Sigmoid colon (tissue), 7 donors: ENCODE results near the gene RRP12. TPM values are rescaled to one million over a fixed set of nuclear protein-coding genes. Genes with fewer than 3 reads are reported as not detected.
A peak's percentile ranks its signal among the peaks of the same experiment; 100 is the strongest.

Source experiments
- DNase-seq: peaks from one replicate; pipeline ENCODE4 v3.0.0-alpha.2; 2019
- H3K27ac ChIP-seq, 4 donors: fragments of 200-600 bp; sonication (generic); one replicate each; pipeline ENCODE4 v1.5.1; 2016 to 2019; ENCODE audit warnings: mild to moderate bottlenecking in 1 of 4
- H3K27me3 ChIP-seq, 3 donors: fragments of 200-600 bp; sonication (generic); one replicate each; pipeline ENCODE4 v1.5.1; 2019; ENCODE audit warnings: mild to moderate bottlenecking in 1 of 3
- H3K36me3 ChIP-seq, 4 donors: fragments of 200-600 bp; sonication (generic); one replicate each; pipeline ENCODE4 v1.5.1; 2016 to 2019
- H3K4me1 ChIP-seq, 4 donors: fragments of 200-600 bp; sonication (generic); one replicate each; pipeline ENCODE4 v1.5.1; 2017 to 2019
- H3K4me3 ChIP-seq, 4 donors: fragments of 200-600 bp; sonication (generic); one replicate each; pipeline ENCODE4 v1.5.1; 2017 to 2019; ENCODE audit warnings: mild to moderate bottlenecking in 2 of 4, moderate library complexity in 1 of 4
- H3K9me3 ChIP-seq, 4 donors: fragments of 200-600 bp in 3 of 4; sonication (generic) in 3 of 4; one replicate each; pipeline versions ENCODE4 v1.5.1 to v1.6.1; 2013 to 2019
- CTCF ChIP-seq, 4 experiments: fragments of 450-650 bp in 3 of 4; fragments of 200-600 bp in 1 of 4; IDR thresholded peaks; one replicate each; pipeline ENCODE4 v1.5.1; 2016 to 2019; ENCODE audit warnings: antibody characterized with exemption in 4 of 4, mild to moderate bottlenecking in 3 of 4, moderate library complexity in 2 of 4
- EP300 ChIP-seq, 4 donors: sonication (generic); formaldehyde crosslinking; IDR thresholded peaks; one replicate each; pipeline ENCODE4 v1.6.1; 2017; ENCODE audit warnings: antibody characterized with exemption in 4 of 4
- POLR2A ChIP-seq, 2 donors: fragments of 450-650 bp; IDR thresholded peaks; one replicate each; pipeline ENCODE4 v1.6.1; 2016; ENCODE audit warnings: antibody characterized with exemption in 2 of 2, mild to moderate bottlenecking in 2 of 2, moderate library complexity in 2 of 2
- POLR2AphosphoS5 ChIP-seq, 4 donors: sonication (generic); formaldehyde crosslinking; IDR thresholded peaks; one replicate each; pipeline ENCODE4 v1.6.1; 2017; ENCODE audit warnings: antibody characterized with exemption in 4 of 4
- WGBS, 2 donors: extraction: QIAGEN DNeasy Blood & Tissue Kit; methylation state at CpG; one replicate each; pipeline ENCODE4 v1.1.7; 2013; 5-methylcytosine and 5-hydroxymethylcytosine counted together
- intact Hi-C: fragments of 100-400 bp; cut with DNase I; formaldehyde crosslinking; loops from one replicate; pipeline ENCODE4 v1.15.1; 2023
- polyA plus RNA-seq, 3 donors: library from polyadenylated mRNA; stranded (reverse); fragments of 200-250 nt; gene quantifications; one replicate each; pipeline ENCODE4 v1.2.3, GENCODE V29; 2013
- total RNA-seq, 4 donors: library from RNA; depleted of rRNA; stranded (reverse); fragments of >200 nt; gene quantifications; one replicate each; pipeline ENCODE4 v1.1.0, GENCODE V29; 2016
- donor health status: healthy with polysubstance abuse.
- donor health status: Bipolar disorder and iron deficiency.
- donor health status: healthy.

The RRP12 gene
- total and polyA plus RNA-seq, 7 donors, result 3.2 to 18.8 (median 7.8) TPM

GRCh38 chr10:97358349-97358748 is 42.8 kb downstream of the RRP12 start:
- H3K36me3 ChIP-seq, result peaks cover 0 to 63% (median 12%) of the 10 kb centered on the region in 4 donors
- WGBS, 2 donors, result 95 to 96% methylated on average over 4 of the region's 4 CpGs

DNA sequence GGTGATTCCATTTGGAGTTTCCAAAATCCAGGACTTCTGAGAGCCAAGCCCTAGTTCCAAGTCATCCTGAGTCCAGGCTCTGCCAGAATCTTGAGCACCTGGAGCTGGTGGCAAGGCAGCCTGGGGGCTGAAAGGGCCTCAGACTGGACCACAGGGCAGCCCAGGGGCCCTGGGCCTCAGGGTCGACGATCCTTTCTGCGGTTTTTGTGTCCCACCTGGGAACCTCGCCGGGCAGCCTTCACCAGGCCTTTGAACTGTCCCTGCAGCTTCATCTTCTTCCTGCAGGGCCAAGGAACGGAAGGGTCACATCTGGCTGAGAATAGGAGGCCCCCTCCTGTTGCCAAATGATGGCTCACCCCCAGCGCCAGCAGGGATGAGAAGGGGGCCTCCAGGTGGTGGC is 44.2 kb downstream of the RRP12 start:
- no peak for DNase-seq
- Histone ChIP-seq H3K4me1 (no peaks in the 10 kb centered on the region), H3K27ac (no peak overlapping the region), H3K27me3 (no peaks in the 10 kb centered on the region), H3K36me3 (peaks cover 0 to 53% (median 12%) of the 10 kb centered on the region in 4 donors), H3K9me3 (no peaks in the 10 kb centered on the region), H3K4me3 (no peak overlapping the region)
- intact Hi-C loops, result no loop called here
- 81 to 95% methylated on average over 7 of the region's 7 CpGs for WGBS, 2 donors
- no peak for TF ChIP-seq POLR2AphosphoS5 (IDR thresholded peaks at IDR 0.05)

More at GRCh38 chr10:97358349-97358748, 42.8 kb downstream of the RRP12 start:
- Histone ChIP-seq H3K27me3 (no peaks in the 10 kb centered on the region), H3K4me3 (no peak overlapping the region), H3K4me1 (no peaks in the 10 kb centered on the region), H3K9me3 (no peaks in the 10 kb centered on the region), H3K27ac (no peak overlapping the region)
- no peak for TF ChIP-seq CTCF (IDR thresholded peaks at IDR 0.05)
- no peak for DNase-seq
- intact Hi-C loops, result no loop called here

GRCh38 chr10:97356318-97356914 is 44.7 kb downstream of the RRP12 start:
- H3K4me3 ChIP-seq, result no peak overlapping the region
- no peaks in the 10 kb centered on the region for H3K9me3 ChIP-seq
- intact Hi-C loops, result no loop called here
- no peaks in the 10 kb centered on the region for H3K4me1 ChIP-seq
- H3K27ac ChIP-seq, result no peak overlapping the region
- 78 to 91% methylated on average over 6 of the region's 6 CpGs for WGBS, 2 donors
- peaks cover 0 to 53% (median 12%) of the 10 kb centered on the region in 4 donors for H3K36me3 ChIP-seq
- no peaks in the 10 kb centered on the region for H3K27me3 ChIP-seq
- TF ChIP-seq CTCF (IDR thresholded peaks at IDR 0.05) (no peak), POLR2A (IDR thresholded peaks at IDR 0.05) (no peak), EP300 (IDR thresholded peaks at IDR 0.05) (no peak), POLR2AphosphoS5 (IDR thresholded peaks at IDR 0.05) (no peak)
- DNase-seq, result no peak

- Histone ChIP-seq H3K36me3 (peaks cover 0 to 46% (median 12%) of the 10 kb centered on the region in 4 donors), H3K4me1 (no peaks in the 10 kb centered on the region), H3K27ac (no peak overlapping the region), H3K27me3 (no peaks in the 10 kb centered on the region), H3K9me3 (no peaks in the 10 kb centered on the region), H3K4me3 (no peak overlapping the region)
- DNase-seq, result no peak
- intact Hi-C loops, result loop anchor here (2.0 kb wide), 1 partner anchor 77 kb away; no protein-coding TSS in a partner anchor
- TF ChIP-seq EP300 (IDR thresholded peaks at IDR 0.05) (no peak), CTCF (IDR thresholded peaks at IDR 0.05) (peak in 3 of 4 experiments; percentile 35 to 48 (median 38)), POLR2AphosphoS5 (IDR thresholded peaks at IDR 0.05) (no peak)
- WGBS, 2 donors, result 58 to 66% methylated on average over 5 of the region's 5 CpGs
Observed at GRCh38 chr10:97355571-97355975, 45.6 kb downstream of the RRP12 start.

DNA sequence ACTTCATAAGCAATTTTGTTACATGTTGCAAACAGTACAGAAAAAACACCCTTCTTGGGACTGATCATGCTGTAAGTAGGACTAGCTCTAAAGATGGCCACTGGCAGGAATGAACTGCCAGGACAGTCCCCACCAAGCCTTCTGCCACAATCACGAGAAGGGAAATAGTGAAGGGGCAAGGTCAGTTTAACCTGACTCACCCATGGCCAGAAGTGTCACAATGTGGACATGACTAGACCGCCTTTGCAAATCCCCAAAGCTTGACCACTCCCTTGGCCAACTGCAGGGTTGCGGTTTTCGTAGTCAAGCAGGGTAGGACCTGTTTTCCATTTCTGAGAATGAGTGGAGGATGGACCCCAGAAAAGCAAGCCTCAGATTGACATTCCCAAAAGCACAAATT is 47.2 kb downstream of the RRP12 start:
- TF ChIP-seq EP300 (IDR thresholded peaks at IDR 0.05) (no peak), POLR2A (IDR thresholded peaks at IDR 0.05) (no peak), CTCF (IDR thresholded peaks at IDR 0.05) (no peak), POLR2AphosphoS5 (IDR thresholded peaks at IDR 0.05) (no peak)
- WGBS, 2 donors, result 91 to 94% methylated on average over 4 of the region's 4 CpGs
- intact Hi-C loops, result loop anchor here (2.0 kb wide), 1 partner anchor 75 kb away; no protein-coding TSS in a partner anchor
- H3K4me3 ChIP-seq, result no peak overlapping the region
- no peaks in the 10 kb centered on the region for H3K27me3 ChIP-seq
- DNase-seq, result no peak
- no peak overlapping the region for H3K27ac ChIP-seq
- H3K36me3 ChIP-seq, result peaks cover 0 to 30% (median 8%) of the 10 kb centered on the region in 4 donors
- no peaks in the 10 kb centered on the region for H3K9me3 ChIP-seq
- H3K4me1 ChIP-seq, result peaks cover 0 to 12% (median 9%) of the 10 kb centered on the region in 4 donors
